ENCODE data around the gene NIPA2.
"Not testable (repeated sequence)": the region's sequence is repeated elsewhere in the genome, so short reads cannot be mapped to it uniquely, and the experiment has no call there.

- TF ChIP-seq CTCF (IDR thresholded peaks at IDR 0.05; ENCODE audit: insufficient read depth, low read depth, low read length); EZH2 (IDR thresholded peaks at IDR 0.05; ENCODE audit: insufficient read depth, low read length): not testable (repeated sequence)
Observed at GRCh38 chr15:22807831-22808230, 30.6 kb upstream of the NIPA2 start.

Data from astrocyte (in vitro differentiated cells and primary cell).